Vagina (tissue), 2 donors: Measurements from ENCODE around the gene ARID5A.

Source experiments
- CTCF ChIP-seq, 3 experiments: fragments of 450-650 bp in 2 of 3; fragments of 200-600 bp in 1 of 3; sonication (generic) in 1 of 3; IDR thresholded peaks; one replicate each; pipeline ENCODE4 v1.5.1; 2017 to 2019; ENCODE audit warnings: antibody characterized with exemption in 3 of 3, mild to moderate bottlenecking in 2 of 3, moderate library complexity in 2 of 3
- POLR2A ChIP-seq, 2 donors: fragments of 450-650 bp; IDR thresholded peaks; one replicate each; pipeline ENCODE4 v1.6.1; 2017; ENCODE audit warnings: antibody characterized with exemption in 2 of 2, mild to moderate bottlenecking in 2 of 2, moderate library complexity in 2 of 2
- POLR2AphosphoS5 ChIP-seq, 2 donors: sonication (generic); formaldehyde crosslinking; IDR thresholded peaks; one replicate each; pipeline ENCODE4 v1.9.0; 2017; ENCODE audit warnings: antibody characterized with exemption in 2 of 2, mild to moderate bottlenecking in 2 of 2, low read depth in 1 of 2; ENCODE audit not compliant: insufficient read depth in 1 of 2

- TF ChIP-seq CTCF (IDR thresholded peaks at IDR 0.05) (no peak), POLR2A (IDR thresholded peaks at IDR 0.05) (no peak), POLR2AphosphoS5 (IDR thresholded peaks at IDR 0.05; ENCODE audit: insufficient read depth in 1 of 2, low read depth in 1 of 2) (no peak)
Measured at GRCh38 chr2:96596596-96596995, 60.0 kb downstream of the ARID5A start.
